Measurements from ENCODE around the gene CCNQ.

GRCh38 chrX:153643431-153644351, 44.8 kb upstream of the CCNQ start:
- TF ChIP-seq CTCF (IDR thresholded peaks at IDR 0.05) (peak; percentile 58), ZFX (IDR thresholded peaks at IDR 0.05; ENCODE audit: borderline replicate concordance) (no peak)
